OCI-LY3 (cell line): ENCODE results near the gene LAMA3.

Experiments used
- CTCF ChIP-seq: fragments of 200-600, 300-600 bp; sonication (generic); IDR thresholded peaks from 2 replicates; pipeline ENCODE4 v1.5.1; 2014; ENCODE audit warnings: antibody characterized with exemption, low read length, low read depth
- EZH2phosphoT487 ChIP-seq: fragments of 200-600 bp; shearing (Covaris generic); IDR thresholded peaks from 2 replicates; pipeline ENCODE4 v1.6.1; 2018; ENCODE audit warnings: antibody characterized with exemption, mixed run types, low read depth

GRCh38 chr18:23725827-23726661, 36.8 kb downstream of the LAMA3 start:
- TF ChIP-seq CTCF (no peak), EZH2phosphoT487 (no peak)
